AML-193 (cell line): ENCODE data around the gene ARMH3.

Experiments used
- DNase-seq, 2 experiments: peaks; one replicate each; lab custom pipeline; 2025; lab: John Stamatoyannopoulos, UW

ARMH3 gene

DNA sequence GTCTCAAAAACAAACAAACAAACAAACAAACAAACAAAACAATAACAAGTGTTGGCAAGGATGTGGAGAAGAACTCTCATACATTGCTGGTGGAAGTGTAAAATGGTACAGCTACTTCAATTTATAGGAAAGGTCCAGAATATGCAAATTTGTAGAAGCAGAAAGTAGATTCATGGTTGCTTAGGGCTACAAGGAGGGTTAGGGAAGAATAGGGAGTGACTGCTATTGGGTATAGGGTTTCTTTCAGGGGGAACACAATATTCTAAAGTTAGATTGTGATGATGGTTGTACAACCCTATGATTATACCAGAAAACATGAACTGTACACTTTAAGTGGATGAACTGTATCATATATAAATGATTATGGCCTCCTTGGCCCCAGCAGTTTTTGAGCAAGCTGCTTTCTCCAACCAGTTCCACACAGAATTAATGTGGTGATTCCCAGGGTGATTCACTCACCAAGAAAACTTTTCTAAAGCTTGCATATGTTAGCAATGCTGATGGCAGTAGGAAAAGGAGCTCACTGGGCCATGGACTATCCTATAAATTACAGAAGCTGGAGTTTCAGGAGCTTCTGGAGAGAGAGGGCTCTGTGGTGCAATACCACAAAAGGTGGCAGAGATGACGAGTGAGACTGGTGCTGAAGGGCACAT lies 159.6 kb downstream of the ARMH3 start:
- DNase-seq = no peak

DNA sequence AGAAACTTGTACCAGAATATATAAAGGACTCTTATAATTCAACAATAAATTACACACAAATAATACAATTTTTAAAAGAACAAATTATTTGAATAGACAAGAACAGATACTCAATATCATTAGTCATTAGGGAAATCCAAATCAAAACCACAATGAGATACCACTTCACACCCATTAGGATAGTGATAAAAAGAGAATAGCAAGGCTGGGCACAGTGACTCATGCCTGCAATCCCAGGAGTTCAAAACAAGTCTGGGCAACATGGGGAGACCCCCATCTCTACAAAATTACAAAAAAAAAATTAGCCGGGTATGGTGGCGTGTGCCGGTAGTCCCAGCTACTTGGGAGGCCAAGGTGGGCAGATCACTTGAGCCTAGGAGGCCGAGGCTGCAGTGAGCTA lies 160.2 kb downstream of the ARMH3 start:
- DNase-seq = no peak

DNA sequence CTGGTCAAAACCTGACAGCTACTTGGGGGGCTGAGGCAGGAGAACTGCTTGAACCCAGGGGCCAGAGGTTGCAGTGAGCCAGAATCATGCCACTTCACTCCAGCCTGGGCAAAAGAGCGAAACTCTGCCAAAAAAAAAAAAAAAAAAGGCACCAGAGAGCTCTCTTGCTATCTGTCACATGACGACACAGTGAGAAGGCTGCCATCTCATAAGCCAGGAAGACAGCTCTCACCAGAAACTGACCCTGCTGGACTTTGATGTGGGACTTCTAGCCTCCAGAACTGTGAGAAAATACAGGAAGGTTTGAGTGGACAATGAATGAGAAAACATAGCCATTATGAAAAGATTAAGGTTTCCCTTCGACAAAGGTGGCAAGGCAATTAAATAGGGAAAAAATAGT lies 161.2 kb downstream of the ARMH3 start:
- no peak for DNase-seq

DNA sequence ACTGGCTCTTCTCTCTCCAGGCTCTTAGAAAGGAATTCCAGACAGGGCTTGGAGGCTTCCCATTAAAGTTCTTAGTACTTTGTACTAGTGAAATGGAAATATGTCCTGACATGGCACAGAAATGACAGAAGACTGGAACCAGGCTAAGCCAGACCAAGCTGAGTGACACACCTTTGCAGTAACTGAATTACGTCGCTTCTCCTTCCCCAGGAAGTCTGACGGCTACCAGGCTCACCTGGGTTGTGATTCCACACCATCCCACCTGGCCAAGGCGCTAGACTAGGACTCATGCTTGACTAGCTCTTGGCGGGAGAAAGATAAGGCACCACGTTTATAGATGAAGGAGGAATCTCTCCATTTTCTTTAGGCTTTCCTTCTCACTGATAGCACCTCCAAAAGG lies 161.7 kb downstream of the ARMH3 start:
- no peak for DNase-seq

DNA sequence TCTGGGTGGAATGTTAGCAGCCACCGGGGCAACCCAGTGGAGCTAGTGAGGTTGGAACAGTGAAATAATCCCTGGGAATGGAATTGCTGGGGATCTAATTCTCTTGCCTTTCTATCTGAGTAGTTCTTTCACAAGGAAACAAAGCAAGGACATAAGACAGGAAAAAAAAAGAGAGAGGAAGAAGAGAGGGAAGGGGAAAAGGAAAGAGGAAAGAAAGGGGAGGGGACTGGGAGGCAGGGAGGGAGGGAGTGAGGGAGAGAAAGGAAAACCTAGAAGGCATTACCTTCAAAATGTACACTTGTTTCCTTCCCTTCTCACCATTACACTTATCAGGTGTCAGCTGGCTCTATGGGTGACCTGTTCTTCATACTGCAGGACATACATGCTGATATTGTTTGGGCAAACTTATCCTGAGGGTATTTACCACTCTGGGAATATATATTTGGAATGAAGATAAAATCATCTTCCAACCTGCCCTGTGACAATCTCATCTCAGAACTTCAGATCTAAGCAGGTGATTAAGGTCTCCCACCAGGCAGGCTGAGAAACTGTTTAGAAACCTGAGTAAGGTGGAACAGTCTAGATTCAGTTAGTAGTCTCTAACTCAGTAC lies 162.4 kb downstream of the ARMH3 start:
- DNase-seq = no peak

DNA sequence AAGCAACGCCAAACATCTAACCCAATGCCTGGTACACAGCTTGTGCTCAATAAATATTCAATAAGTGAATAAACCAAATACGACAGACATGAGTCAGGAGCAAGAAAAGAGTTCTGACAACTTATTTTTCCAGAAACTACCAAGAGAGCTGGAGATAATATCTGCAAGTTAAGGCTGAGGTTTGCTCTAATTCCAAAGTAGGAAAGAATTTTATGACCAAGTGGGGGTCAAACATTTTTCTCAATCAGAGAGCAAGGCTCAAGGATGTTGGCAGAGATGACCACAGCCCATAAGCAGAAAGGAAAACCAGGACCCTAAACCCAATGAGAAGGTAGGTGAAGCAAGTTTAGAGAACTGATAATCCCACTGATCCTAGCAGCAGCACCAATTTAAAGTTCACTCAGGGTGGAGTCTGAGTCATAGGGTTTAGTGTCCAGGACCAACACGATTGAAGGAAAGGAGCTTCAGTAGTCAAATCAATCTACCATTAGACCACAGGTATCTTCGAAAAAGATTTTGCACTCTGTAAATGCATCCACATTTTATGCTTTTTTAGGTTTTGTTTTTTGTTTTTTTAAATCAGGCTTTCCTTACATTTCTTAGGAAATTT lies 163.1 kb downstream of the ARMH3 start:
- no peak for DNase-seq

DNA sequence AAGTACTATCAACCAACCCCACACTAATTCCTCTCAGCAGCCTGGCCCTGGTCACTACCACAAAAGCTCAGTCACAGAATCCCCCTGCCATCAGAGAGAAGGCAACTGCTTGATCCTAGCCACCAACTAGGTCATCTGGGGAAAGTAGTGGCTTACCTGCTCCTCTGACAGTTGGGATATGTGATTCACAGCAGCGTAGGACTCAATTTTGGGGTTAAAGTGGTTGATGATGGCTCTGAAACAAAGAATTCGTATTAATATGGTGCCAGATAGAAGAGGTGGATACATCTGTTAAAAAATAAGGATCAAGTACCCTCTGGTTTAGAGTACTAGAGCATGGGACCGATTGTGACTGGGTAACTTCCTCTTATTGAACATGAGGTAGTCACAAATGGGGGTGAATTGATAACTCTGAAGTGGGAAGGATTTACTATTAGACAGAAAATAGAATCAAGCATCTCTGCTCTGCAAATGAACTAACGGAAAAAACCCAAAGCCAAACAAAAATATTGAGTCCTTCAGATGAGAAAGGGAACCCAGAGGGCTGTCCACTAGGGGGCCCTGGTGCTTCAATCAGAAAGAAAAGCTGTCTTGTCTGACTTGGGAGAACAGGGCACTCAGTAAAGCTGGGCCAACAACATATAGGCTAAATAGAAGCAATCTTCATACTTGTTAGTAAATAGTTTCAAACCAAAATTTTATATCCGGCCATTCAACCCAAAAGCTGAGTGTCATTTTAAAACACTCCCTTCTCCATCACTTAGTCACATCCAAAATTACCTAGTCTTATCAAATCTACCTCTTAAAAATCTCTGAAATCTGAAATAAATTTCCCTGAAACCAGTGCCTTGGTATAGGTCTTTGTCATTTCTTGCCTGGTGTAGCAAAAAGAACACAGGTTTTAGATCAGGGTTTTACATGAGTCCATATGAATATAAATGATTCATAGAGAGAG lies 166.4 kb downstream of the ARMH3 start:
- DNase-seq = peak; percentile 66 to 73

DNA sequence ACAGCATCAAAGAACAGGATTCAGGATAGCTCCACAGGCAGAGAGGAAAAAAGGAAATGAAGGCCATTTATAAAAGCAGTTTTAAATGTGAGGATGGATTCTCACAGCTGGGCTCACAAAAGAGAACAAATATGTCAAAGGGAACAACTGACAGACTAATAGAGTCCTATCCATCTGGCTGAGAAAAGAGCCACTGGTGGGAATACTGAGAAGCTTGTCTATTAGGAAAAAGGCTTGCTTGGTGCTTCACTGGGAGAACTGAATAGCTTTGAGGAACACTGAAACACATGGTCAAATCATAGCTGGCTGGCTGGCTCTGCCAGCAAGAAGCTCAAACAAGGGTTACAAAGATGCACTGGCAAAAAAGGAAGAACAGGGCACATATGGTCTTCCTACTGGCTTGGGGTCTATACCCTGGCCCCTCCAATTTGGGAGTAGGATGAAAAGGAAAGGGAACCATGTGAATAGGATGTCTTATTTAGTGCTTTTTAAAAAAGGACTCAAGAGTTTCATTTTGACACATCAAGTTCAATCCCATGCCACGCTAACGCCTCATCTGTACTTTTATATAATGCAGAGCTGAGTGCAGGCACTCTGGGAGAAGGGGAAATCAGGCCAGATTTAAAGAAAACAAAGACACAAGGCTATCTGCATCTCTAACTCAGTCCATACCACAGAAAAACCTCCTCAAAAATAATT lies 167.6 kb downstream of the ARMH3 start:
- no peak for DNase-seq

DNA sequence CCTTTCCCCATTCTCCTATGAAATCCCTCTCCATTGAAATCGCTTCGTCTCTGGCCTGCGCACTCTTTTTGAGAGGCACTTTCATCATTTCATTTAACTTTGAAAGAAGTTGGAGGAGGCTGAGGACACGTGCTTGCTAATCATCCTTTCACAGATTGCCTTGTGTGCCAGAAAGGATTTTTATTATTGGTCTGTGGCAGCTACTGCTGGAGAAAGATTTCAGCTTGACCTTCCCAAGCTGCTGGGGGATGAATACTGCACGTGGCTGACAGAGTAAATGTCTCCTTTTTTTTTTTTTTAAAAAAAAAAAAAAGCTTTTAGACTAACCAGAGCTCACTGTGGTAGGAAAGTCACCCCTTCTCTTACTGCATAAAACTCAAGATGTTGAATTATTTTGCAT lies 168.2 kb downstream of the ARMH3 start:
- DNase-seq = no peak

DNA sequence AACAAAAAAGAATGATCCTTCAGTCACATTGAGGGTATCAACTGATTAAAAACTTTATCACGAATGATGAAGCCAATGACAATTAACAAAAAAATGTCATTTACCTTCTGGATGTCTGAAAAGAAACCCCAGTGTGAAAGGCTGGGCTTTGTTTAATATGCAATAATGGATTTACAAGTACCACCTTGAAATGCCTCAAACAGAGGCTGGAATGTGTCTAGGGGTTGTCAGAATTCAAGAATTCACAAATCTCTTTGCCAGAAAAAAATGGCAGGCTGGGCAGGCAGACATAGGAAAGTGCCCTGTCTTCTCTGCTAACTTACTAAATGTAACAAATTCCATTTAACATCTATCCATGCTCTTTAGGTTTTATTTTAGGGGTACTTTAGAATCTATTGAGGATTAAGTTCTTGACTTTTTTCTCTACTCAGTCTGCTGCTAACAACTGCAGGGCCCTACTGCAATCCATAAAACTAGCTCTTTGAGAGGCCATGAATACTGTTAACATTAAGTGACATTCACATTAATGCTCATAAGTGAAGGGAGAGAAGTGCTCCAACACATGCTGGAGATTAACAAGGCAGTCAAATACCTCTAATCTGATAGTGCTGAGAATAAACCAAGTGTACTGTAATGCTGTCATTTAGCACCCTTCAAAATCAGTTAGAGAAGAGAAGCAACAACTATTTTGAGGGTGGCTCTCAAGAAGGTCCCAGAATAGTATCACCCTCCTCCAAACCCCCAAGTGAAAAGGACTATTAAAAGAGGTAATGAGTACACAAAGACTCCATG lies 169.3 kb downstream of the ARMH3 start:
- DNase-seq = no peak

DNA sequence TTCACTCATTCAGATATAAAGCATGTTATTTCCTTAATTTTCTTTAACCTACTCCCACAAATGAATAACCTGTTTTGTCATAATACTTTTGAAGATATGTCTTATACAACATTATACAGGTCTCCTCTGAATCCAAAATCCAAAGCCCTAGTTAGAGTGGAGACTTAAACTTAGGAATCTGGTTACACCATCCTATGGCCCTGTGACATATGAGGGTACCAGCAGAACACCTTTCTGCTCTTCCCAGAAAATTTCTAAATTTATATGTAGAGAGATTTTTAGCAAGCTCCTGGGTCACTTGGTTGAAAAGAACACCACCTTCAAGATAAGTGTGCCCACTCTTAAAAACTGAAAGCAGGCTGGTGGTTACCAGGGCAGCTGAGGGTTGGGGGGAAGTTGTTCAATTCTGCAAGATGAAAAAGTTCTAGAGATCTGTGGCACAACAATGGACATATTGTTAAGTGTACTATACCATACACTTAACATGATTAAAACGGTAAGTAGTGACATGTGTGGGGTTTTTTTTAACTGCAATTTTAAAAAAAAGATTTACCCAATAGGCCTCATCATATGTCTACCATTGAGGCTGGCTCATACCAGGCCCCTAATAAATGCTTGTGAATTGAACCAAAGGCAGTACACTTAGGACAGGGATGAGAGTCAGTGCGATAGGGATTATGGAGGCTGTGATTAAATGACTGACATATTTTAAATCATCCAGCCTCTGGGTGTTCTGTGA lies 174.8 kb downstream of the ARMH3 start:
- no peak for DNase-seq

DNA sequence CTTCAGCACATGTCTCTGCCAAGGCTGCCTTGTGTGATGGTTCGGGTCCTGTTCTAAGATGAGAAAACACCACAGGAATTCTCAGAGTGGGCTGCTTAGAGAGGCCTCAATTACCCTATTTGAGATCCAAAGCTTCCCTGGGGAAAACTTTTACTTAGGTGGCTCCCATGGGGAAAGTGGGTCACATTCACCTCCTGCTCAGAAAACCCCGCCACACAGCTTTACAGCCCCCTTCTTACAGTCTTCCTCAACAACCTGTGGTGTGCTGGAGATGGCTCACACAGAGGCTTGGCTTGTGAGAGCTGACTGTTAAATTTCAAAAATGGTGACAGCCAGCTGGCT lies 175.8 kb downstream of the ARMH3 start:
- DNase-seq = no peak

DNA sequence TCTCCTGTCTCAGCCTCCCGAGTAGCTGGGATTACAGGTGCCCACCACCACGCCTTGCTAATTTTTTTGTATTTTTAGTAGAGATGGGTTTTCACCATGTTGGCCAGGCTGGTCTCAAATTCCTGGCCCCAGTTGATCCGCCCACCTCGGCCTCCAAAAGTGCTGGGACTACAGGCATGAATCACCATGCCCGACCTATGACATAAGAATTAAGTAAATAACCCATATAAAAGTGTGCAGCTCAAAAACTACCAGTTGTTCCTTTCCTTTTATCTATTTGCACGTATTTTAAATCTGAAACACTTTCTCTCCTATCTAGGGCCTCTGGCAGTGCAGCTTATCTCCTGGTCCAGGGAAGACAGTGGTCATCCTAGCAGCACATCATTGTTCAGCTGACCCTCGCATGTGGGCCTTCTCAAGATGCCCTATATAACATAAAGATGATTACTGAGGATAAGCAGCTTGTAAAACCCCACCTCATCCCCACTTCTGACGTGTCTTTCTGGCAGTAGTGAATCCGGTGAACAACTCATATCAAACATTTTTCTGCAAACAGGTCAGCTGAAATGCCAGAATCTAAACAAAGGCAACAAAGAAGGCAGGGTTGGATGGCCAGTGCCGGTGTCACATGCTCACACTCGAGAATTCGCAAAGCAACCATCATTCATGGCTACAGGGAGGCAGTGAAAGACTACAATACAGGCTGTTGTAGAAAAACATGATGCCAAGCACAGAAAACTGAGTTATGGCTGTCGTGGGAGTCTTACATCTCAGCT lies 176.3 kb downstream of the ARMH3 start:
- no peak for DNase-seq

DNA sequence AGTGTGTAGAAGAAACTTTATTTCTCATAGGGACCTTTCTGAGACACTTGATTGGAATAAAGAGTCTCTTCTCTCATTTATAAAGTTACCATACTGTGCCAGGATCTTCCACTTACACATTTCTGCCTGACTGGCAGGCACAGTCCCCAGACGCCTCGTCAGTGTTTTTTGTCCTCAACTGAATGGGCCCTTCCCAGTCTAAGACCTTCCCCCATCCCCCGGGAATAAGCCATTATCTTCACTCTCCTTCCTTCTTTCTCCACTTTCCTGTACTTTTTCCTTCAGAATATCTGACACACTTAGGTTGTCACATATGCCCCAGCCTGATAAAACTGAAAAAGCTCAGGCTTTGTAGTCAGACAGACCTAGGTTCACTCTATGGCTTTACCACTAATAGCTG lies 177.1 kb downstream of the ARMH3 start:
- DNase-seq = no peak

DNA sequence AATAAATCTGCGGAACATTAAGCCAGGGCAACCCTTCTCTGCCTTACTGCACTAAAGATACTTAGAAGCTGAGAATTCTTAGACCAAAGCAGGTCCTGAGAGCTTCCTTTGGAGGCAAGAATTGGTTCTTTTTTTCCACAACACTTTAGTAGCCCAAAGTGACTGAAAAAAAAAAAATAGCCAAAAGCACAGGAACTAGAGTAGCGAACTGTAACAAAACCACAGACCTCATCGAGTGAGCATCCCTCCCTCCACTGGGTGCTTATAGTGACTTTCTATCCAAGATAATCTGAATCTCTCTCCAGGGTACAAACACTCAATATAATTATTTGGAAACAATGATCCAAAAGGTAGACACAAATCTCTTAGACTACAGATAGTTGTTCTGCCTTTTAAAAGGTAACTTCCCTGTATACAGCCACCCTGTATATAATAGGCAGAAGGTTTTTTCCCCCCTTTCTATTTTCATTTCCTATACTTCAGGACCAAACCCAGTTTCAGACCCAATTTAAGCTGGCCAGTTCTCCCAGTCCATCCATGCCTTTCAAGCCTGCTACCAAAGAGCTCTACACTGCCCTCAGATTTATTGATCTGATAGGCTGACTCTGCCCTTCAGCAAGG lies 180.8 kb downstream of the ARMH3 start:
- no peak for DNase-seq

DNA sequence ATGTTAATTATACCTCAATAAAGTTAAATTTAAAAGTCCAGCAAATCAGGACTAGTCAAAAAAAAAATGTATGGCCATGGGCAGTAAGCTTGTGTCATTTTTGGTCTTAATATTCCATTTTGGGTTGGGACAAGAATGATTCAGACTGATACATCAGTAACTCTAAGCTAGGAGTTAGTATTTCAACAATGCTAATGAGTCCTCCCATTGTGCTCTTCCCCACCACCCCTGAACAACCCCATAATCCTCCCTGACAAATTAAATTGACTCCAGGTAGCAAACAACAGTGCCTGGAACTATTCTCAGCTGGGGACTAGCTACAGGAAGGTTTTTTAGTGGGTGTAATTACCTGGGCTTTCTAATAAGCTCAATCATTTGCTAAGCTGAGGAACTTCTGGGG lies 181.7 kb downstream of the ARMH3 start:
- no peak for DNase-seq

DNA sequence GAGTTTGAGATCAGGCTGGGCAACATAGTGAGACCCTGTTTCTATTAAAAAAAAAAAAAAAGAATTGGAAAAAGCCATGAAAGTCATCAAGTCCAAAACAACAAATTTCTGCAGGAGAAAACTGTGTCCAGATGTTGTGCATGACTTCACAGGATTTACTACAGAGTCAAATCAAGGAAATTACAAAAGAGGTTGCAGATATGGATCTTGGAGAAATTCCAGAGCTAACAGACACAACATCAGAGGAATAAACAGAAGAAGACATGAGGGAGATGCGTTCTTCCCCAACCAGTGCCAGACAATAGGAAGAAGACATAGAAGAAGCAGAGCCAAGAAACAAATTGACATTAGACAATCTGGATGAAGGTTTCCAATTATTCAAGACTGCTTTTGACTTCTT lies 188.0 kb downstream of the ARMH3 start:
- DNase-seq = no peak

DNA sequence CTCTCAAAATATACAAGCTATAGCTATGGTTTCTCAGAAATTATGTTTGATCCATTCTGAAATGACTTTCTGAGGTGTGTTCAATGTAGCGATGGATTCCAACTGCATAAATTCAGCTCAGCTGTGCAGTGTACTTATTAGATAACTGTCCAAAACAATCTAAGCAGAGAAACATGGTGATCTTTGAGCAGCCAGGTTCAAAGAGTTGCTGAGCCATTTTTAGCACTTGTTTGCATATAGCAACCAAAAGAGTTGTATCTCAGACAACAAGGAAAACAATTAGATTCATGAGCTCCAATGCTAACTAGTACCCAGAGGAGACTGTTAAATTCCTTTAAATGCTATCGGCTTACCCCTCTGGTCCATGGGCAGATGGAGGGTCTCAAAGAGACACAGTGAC lies 196.4 kb downstream of the ARMH3 start:
- DNase-seq = no peak

DNA sequence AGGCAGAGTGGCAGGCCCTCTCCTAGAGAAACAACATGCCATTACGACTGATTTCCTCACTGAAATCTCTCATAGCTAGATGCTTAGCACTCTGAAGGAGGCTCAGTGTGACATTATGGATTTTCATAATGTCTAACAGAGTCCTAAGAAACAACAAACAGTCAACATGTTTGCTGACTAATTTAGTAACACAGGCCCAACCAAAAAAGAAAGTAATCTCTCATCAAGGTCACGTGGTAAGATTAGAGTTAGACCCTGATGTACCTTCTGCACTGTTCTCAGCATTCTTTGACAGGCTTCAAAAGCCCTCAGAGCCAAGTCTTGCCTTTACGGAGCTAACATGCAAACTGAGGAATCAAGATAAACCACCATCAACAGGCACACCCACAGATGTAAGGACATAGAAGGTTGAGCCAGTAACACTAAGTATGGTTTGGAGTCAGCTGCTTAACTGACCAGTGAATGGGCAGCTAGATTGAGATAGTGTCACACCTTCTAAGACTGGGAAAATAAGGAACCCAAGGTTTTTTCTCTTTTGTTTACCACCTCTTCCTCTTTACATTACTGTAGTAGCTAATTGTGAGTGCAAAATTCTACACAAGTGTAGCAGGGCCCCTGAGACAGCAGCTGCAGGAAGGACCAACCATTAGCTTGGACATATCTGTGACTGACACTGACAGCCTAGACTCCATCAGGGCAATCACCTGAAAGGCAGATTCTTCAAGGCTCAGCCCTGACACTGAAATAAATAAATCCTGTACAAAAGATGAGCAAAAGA lies 197.1 kb downstream of the ARMH3 start:
- no peak for DNase-seq
